GM12875 (cell line): ENCODE results near the gene PIK3R3.
"Not testable (repeated sequence)": the region's sequence is repeated elsewhere in the genome, so short reads cannot be mapped to it uniquely, and the experiment has no call there.

Experiments
- H3K4me3 ChIP-seq: one replicate; pipeline ENCODE4 v1.5.1; 2011; ENCODE audit warnings: low read depth, low read length, control low read depth
- CTCF ChIP-seq: IDR thresholded peaks from 2 replicates; pipeline ENCODE4 v1.5.1; 2011; ENCODE audit warnings: low read depth, mild to moderate bottlenecking, control low read depth, inconsistent platforms, low read length, moderate library complexity, borderline replicate concordance; ENCODE audit not compliant: insufficient read depth

The PIK3R3 gene

GRCh38 chr1:46067652-46068051 is 64.8 kb downstream of the PIK3R3 start:
- no peak overlapping the region for H3K4me3 ChIP-seq
- TF ChIP-seq CTCF: no peak

- no peak overlapping the region for H3K4me3 ChIP-seq
- no peak for TF ChIP-seq CTCF
Measured at GRCh38 chr1:46065405-46065804, 67.0 kb downstream of the PIK3R3 start.

- TF ChIP-seq CTCF: no peak
- H3K4me3 ChIP-seq: no peak overlapping the region
Measured at GRCh38 chr1:46064708-46065107, 67.7 kb downstream of the PIK3R3 start.

- no peak for TF ChIP-seq CTCF
- H3K4me3 ChIP-seq: no peak overlapping the region
Measured at GRCh38 chr1:46062651-46063319, 69.6 kb downstream of the PIK3R3 start.

GRCh38 chr1:46061146-46061545 is 71.3 kb downstream of the PIK3R3 start:
- H3K4me3 ChIP-seq: no peak overlapping the region
- no peak for TF ChIP-seq CTCF

- TF ChIP-seq CTCF: no peak
- H3K4me3 ChIP-seq: no peak overlapping the region
Measured at GRCh38 chr1:46058936-46059335, 73.5 kb downstream of the PIK3R3 start.

GRCh38 chr1:46057781-46058180 is 74.6 kb downstream of the PIK3R3 start:
- H3K4me3 ChIP-seq: no peak overlapping the region
- TF ChIP-seq CTCF: no peak

GRCh38 chr1:46057215-46057614 is 75.2 kb downstream of the PIK3R3 start:
- not testable (repeated sequence) for H3K4me3 ChIP-seq
